Neural cell (in vitro differentiated cells): ENCODE measurements around the gene MAPKAPK5. TPM values are rescaled to one million over a fixed set of nuclear protein-coding genes. Genes with fewer than 3 reads are reported as not detected.

Experiments used
- H2AFZ ChIP-seq: fragments of 200-600, 300-800 bp; sonication (generic), shearing (Covaris generic); 2 replicates; pipeline ENCODE4 v1.6.0; 2014; ENCODE audit warnings: low read depth, mild to moderate bottlenecking, antibody characterized with exemption, low read length, moderate library complexity
- H3F3A ChIP-seq: fragments of 200-600 bp; shearing (Covaris generic); 2 replicates; pipeline ENCODE4 v1.6.1; 2016; ENCODE audit warnings: mild to moderate bottlenecking, moderate library complexity, mixed read lengths, antibody characterized with exemption, low read length; ENCODE audit not compliant: insufficient read depth, poor library complexity, severe bottlenecking
- H3K27ac ChIP-seq: fragments of 200-600, 300-800 bp; sonication (generic), shearing (Covaris generic); 2 replicates; pipeline ENCODE4 v1.5.1; 2014; ENCODE audit warnings: mild to moderate bottlenecking, low read length, moderate library complexity
- H3K27me3 ChIP-seq: fragments of 300-800, 200-600 bp; sonication (generic), shearing (Covaris generic); 2 replicates; pipeline ENCODE4 v1.6.0; 2014; ENCODE audit warnings: mild to moderate bottlenecking, low read depth, low read length, moderate library complexity; ENCODE audit not compliant: insufficient read depth
- H3K36me3 ChIP-seq: fragments of 300-800, 200-600 bp; sonication (generic), shearing (Covaris generic); 2 replicates; pipeline ENCODE4 v1.5.1; 2014; ENCODE audit warnings: mild to moderate bottlenecking, antibody characterized with exemption, low read length, moderate library complexity; ENCODE audit not compliant: insufficient read depth
- H3K4me2 ChIP-seq: fragments of 300-800, 200-600 bp; sonication (generic), shearing (Covaris generic); 2 replicates; pipeline ENCODE4 v1.6.0; 2014; ENCODE audit warnings: mild to moderate bottlenecking, low read length
- H3K4me3 ChIP-seq: fragments of 300-800, 200-600 bp; sonication (generic), shearing (Covaris generic); 2 replicates; pipeline ENCODE4 v1.5.1; 2014; ENCODE audit warnings: mild to moderate bottlenecking, low read length, moderate library complexity
- H3K79me2 ChIP-seq: fragments of 200-600 bp; shearing (Covaris generic); replicated peaks from 2 replicates; pipeline ENCODE4 v1.6.0; 2014; ENCODE audit warnings: mild to moderate bottlenecking, low read length, moderate library complexity; ENCODE audit not compliant: insufficient read depth
- H3K9ac ChIP-seq: fragments of 300-800, 200-600 bp; sonication (generic), shearing (Covaris generic); 2 replicates; pipeline ENCODE4 v1.6.1; 2016; ENCODE audit warnings: mild to moderate bottlenecking, low read length, mixed read lengths
- H3K9me2 ChIP-seq: fragments of 200-600 bp; shearing (Covaris generic); 2 replicates; pipeline ENCODE4 v1.6.1; 2016; ENCODE audit warnings: mild to moderate bottlenecking, low read length, mixed read lengths; ENCODE audit not compliant: insufficient read depth
- H3K9me3 ChIP-seq: fragments of 200-600, 300-800 bp; sonication (generic), shearing (Covaris generic); 2 replicates; pipeline ENCODE4 v1.6.1; 2016; ENCODE audit warnings: mild to moderate bottlenecking, mixed run types, low read length, moderate library complexity, mixed read lengths
- H4K20me1 ChIP-seq: fragments of 200-600 bp; shearing (Covaris generic); 2 replicates; pipeline ENCODE4 v1.6.1; 2016; ENCODE audit warnings: mild to moderate bottlenecking, mixed run types; ENCODE audit not compliant: insufficient read depth
- EP300 ChIP-seq: fragments of 450-650 bp; conservative IDR thresholded peaks from 2 replicates; pipeline ENCODE4 v1.6.1; 2014; ENCODE audit warnings: antibody characterized with exemption, mild to moderate bottlenecking, moderate library complexity; ENCODE audit not compliant: poor library complexity, severe bottlenecking
- EZH2 ChIP-seq: fragments of 200-600, 300-800 bp; shearing (Covaris generic), sonication (generic); IDR thresholded peaks from 2 replicates; pipeline ENCODE4 v1.6.1; 2014; ENCODE audit warnings: antibody characterized with exemption, low read length, borderline replicate concordance, mild to moderate bottlenecking; ENCODE audit not compliant: insufficient read depth, poor library complexity, severe bottlenecking
- MXI1 ChIP-seq: fragments of 450-650 bp; conservative IDR thresholded peaks from 2 replicates; pipeline ENCODE4 v1.6.1; 2014; ENCODE audit warnings: antibody characterized with exemption, mild to moderate bottlenecking; ENCODE audit not compliant: poor library complexity, severe bottlenecking
- POLR2AphosphoS5 ChIP-seq: IDR thresholded peaks from 2 replicates; pipeline ENCODE4 v1.6.1; 2012
- RAD21 ChIP-seq: fragments of 450-650 bp; conservative IDR thresholded peaks from 2 replicates; pipeline ENCODE4 v1.6.1; 2014; ENCODE audit warnings: antibody characterized with exemption, mild to moderate bottlenecking, moderate library complexity
- REST ChIP-seq: IDR thresholded peaks from 2 replicates; pipeline ENCODE4 v1.6.1; 2012; ENCODE audit warnings: borderline replicate concordance
- SMC3 ChIP-seq: fragments of 450-650 bp; conservative IDR thresholded peaks from 2 replicates; pipeline ENCODE4 v1.6.1; 2014; ENCODE audit warnings: antibody characterized with exemption, mild to moderate bottlenecking, moderate library complexity; ENCODE audit not compliant: poor library complexity
- TAF1 ChIP-seq: IDR thresholded peaks from 2 replicates; pipeline ENCODE4 v1.6.1; 2012; ENCODE audit warnings: low read depth
- polyA plus RNA-seq: library from polyadenylated mRNA; depleted of rRNA; stranded (reverse); fragments of >200 nt; gene quantifications from 2 replicates; pipeline ENCODE4 v1.2.3, GENCODE V29; 2014
- TF ChIP-seq, protein P1 (sequence below): fragments of 450-650 bp; IDR thresholded peaks from 2 replicates; pipeline ENCODE4 v1.5.1; 2014; ENCODE audit warnings: antibody characterized with exemption, mild to moderate bottlenecking, moderate library complexity; ENCODE audit not compliant: poor library complexity, severe bottlenecking

Gene MAPKAPK5
- polyA plus RNA-seq, 1 donor from 2014 or later, result 93.7 TPM

GRCh38 chr12:111873113-111873512 lies 31.1 kb downstream of the MAPKAPK5 start:
- H2AFZ ChIP-seq, result no peak overlapping the region
- no peaks in the 10 kb centered on the region for H3F3A ChIP-seq
- no peak overlapping the region for H3K9ac ChIP-seq
- H3K79me2 ChIP-seq, result no peaks in the 10 kb centered on the region
- TF ChIP-seq RAD21 (no peak), MXI1 (no peak), EP300 (no peak), SMC3 (no peak), TAF1 (no peak), EZH2 (no peak)
- TF ChIP-seq, protein P1, sequence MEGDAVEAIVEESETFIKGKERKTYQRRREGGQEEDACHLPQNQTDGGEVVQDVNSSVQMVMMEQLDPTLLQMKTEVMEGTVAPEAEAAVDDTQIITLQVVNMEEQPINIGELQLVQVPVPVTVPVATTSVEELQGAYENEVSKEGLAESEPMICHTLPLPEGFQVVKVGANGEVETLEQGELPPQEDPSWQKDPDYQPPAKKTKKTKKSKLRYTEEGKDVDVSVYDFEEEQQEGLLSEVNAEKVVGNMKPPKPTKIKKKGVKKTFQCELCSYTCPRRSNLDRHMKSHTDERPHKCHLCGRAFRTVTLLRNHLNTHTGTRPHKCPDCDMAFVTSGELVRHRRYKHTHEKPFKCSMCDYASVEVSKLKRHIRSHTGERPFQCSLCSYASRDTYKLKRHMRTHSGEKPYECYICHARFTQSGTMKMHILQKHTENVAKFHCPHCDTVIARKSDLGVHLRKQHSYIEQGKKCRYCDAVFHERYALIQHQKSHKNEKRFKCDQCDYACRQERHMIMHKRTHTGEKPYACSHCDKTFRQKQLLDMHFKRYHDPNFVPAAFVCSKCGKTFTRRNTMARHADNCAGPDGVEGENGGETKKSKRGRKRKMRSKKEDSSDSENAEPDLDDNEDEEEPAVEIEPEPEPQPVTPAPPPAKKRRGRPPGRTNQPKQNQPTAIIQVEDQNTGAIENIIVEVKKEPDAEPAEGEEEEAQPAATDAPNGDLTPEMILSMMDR, result no peak
- no peaks in the 10 kb centered on the region for H3K9me2 ChIP-seq
- no peaks in the 10 kb centered on the region for H3K9me3 ChIP-seq
- H4K20me1 ChIP-seq, result no peaks in the 10 kb centered on the region
- H3K4me2 ChIP-seq, result no peak overlapping the region
- no peak overlapping the region for H3K4me3 ChIP-seq
- peaks cover 22% of the 10 kb centered on the region for H3K36me3 ChIP-seq
- H3K27me3 ChIP-seq, result peaks cover 6% of the 10 kb centered on the region
- no peak overlapping the region for H3K27ac ChIP-seq

- no peaks in the 10 kb centered on the region for H3K79me2 ChIP-seq
- H3K27ac ChIP-seq, result no peak overlapping the region
- H3K9ac ChIP-seq, result no peak overlapping the region
- H3K9me3 ChIP-seq, result no peaks in the 10 kb centered on the region
- no peaks in the 10 kb centered on the region for H3K27me3 ChIP-seq
- no peak overlapping the region for H3K4me3 ChIP-seq
- no peaks in the 10 kb centered on the region for H3K9me2 ChIP-seq
- TF ChIP-seq TAF1 (no peak), RAD21 (no peak), SMC3 (no peak), EZH2 (no peak), EP300 (no peak), MXI1 (no peak), POLR2AphosphoS5 (no peak), REST (no peak)
- TF ChIP-seq, protein P1, result no peak
- H4K20me1 ChIP-seq, result no peaks in the 10 kb centered on the region
- H3F3A ChIP-seq, result no peaks in the 10 kb centered on the region
- H3K4me2 ChIP-seq, result no peak overlapping the region
- no peak overlapping the region for H2AFZ ChIP-seq
- H3K36me3 ChIP-seq, result peaks cover 5% of the 10 kb centered on the region
These were observed 39.7 kb downstream of the MAPKAPK5 start for GRCh38 chr12:111881716-111882115.
